PC-3 (cell line): ENCODE measurements around the gene ACTG1. TPM values are rescaled to one million over a fixed set of nuclear protein-coding genes. Genes with fewer than 3 reads are reported as not detected.

ENCODE experiments used
- ATAC-seq: fragments of 200-7000 bp; cut with Tn5 transposase; 2 replicates; pipeline ENCODE4 v1.9.1; 2020; ENCODE audit warnings: mild to moderate bottlenecking, moderate library complexity
- BruUV-seq: library from RNA; stranded (reverse); fragments of 400-500 nt; replicated peaks from 2 replicates; lab custom pipeline; 2021; lab: Mats Ljungman, UMichigan
- CTCF ChIA-PET: fragments of 300-600 bp; sonication (Branson Sonifier 250); formaldehyde crosslinking; loops from one replicate; lab custom pipeline; 2022; ENCODE audit warnings: antibody characterized with exemption; lab: Charles Lee
- POLR2A ChIA-PET: fragments of 300-600 bp; sonication (Branson Sonifier 250); formaldehyde crosslinking; loops from one replicate; lab custom pipeline; 2022; ENCODE audit warnings: antibody characterized with exemption; ENCODE audit not compliant: unreplicated experiment; lab: Charles Lee
- DNase-seq: peaks from one replicate; pipeline ENCODE4 v3.0.0-alpha.2; 2015
- H2AFZ ChIP-seq: fragments of 300-600 bp; sonication (generic); 2 replicates; pipeline ENCODE4 v1.6.0; 2016; ENCODE audit warnings: antibody characterized with exemption, low read length
- H3F3A ChIP-seq: fragments of 300-600 bp; sonication (generic); one replicate; pipeline ENCODE4 v1.6.0; 2017; ENCODE audit warnings: antibody characterized with exemption, low read length, control low read depth, mild to moderate bottlenecking; ENCODE audit not compliant: unreplicated experiment
- H3K27ac ChIP-seq: fragments of 300-600 bp; sonication (generic); 2 replicates; pipeline ENCODE4 v1.5.1; 2016; ENCODE audit warnings: mild to moderate bottlenecking, low read length
- H3K27me3 ChIP-seq: fragments of 300-600 bp; sonication (generic); 2 replicates; pipeline ENCODE4 v1.6.1; 2016; ENCODE audit warnings: low read length, mixed read lengths
- H3K36me3 ChIP-seq: fragments of 300-600 bp; sonication (generic); 2 replicates; pipeline ENCODE4 v1.6.1; 2016; ENCODE audit warnings: low read depth, mixed run types, low read length, mixed read lengths
- H3K4me1 ChIP-seq: fragments of 300-600 bp; sonication (generic); 2 replicates; pipeline ENCODE4 v1.5.1; 2016; ENCODE audit warnings: low read length; ENCODE audit not compliant: insufficient read depth
- H3K4me2 ChIP-seq: fragments of 300-600 bp; sonication (generic); 2 replicates; pipeline ENCODE4 v1.6.0; 2016; ENCODE audit warnings: low read length
- H3K4me3 ChIP-seq: fragments of 300-600 bp; sonication (generic); 2 replicates; pipeline ENCODE4 v1.5.1; 2016; ENCODE audit warnings: mild to moderate bottlenecking, low read length, mixed read lengths
- H3K79me2 ChIP-seq: fragments of 300-600 bp; sonication (generic); 2 replicates; pipeline ENCODE4 v1.6.1; 2017; ENCODE audit warnings: low read length, mixed read lengths
- H3K9ac ChIP-seq: fragments of 300-600 bp; sonication (generic); 2 replicates; pipeline ENCODE4 v1.6.0; 2016; ENCODE audit warnings: mild to moderate bottlenecking, low read length
- H3K9me2 ChIP-seq: fragments of 300-600 bp; sonication (generic); replicated peaks from 2 replicates; pipeline ENCODE4 v1.6.1; 2016; ENCODE audit warnings: mixed run types, low read length, mixed read lengths
- H3K9me3 ChIP-seq: fragments of 300-600 bp; sonication (generic); 2 replicates; pipeline ENCODE4 v1.6.1; 2016; ENCODE audit warnings: low read length, mixed read lengths
- H4K20me1 ChIP-seq: fragments of 300-600 bp; sonication (generic); 2 replicates; pipeline ENCODE4 v1.6.1; 2016; ENCODE audit warnings: low read length, mixed read lengths
- CTCF ChIP-seq: fragments of 300-600 bp; sonication (generic); conservative IDR thresholded peaks from 2 replicates; pipeline ENCODE4 v1.5.1; 2017; ENCODE audit warnings: antibody characterized with exemption, low read depth, mild to moderate bottlenecking, low read length
- EZH2 ChIP-seq: fragments of 300-600 bp; sonication (generic); IDR thresholded peaks from one replicate; pipeline ENCODE4 v1.6.1; 2017; ENCODE audit warnings: antibody characterized with exemption, mild to moderate bottlenecking, low read length; ENCODE audit not compliant: unreplicated experiment
- EZH2phosphoT487 ChIP-seq: fragments of 300-600 bp; sonication (generic); IDR thresholded peaks from 2 replicates; pipeline ENCODE4 v1.6.1; 2018; ENCODE audit warnings: mild to moderate bottlenecking, antibody characterized with exemption, low read length, borderline replicate concordance
- intact Hi-C: fragments of 100-400 bp; cut with micrococcal nuclease; formaldehyde crosslinking; loops from 2 replicates; pipeline ENCODE4 v1.9.0; 2023
- total RNA-seq: library from RNA; depleted of rRNA; stranded (reverse); fragments of >200 nt; gene quantifications from 2 replicates; pipeline ENCODE4 v1.2.3, GENCODE V29; 2014

ACTG1 gene
- total RNA-seq, 1 experiment from 2014 or later: 4,503 TPM

GRCh38 chr17:81513753-81514488, 1.3 kb upstream of the ACTG1 start:
- Histone ChIP-seq H3K27me3 (no peaks in the 10 kb centered on the region), H3K36me3 (peaks cover 29% of the 10 kb centered on the region), H3K4me3 (peak overlapping the region; percentile 79), H3K27ac (peak overlapping the region; percentile 88), H3K4me1 (peaks cover 46% of the 10 kb centered on the region), H2AFZ (peak overlapping the region; percentile 70), H4K20me1 (peaks cover 36% of the 10 kb centered on the region), H3K9ac (peak overlapping the region; percentile 85), H3K9me3 (no peaks in the 10 kb centered on the region), H3K4me2 (peak overlapping the region; percentile 96), H3K9me2 (no peaks in the 10 kb centered on the region), H3K79me2 (peaks cover 75% of the 10 kb centered on the region), H3F3A (peaks cover 19% of the 10 kb centered on the region)
- BruUV-seq: no TSS peak
- peak; percentile 16 for ATAC-seq
- ChIA-PET POLR2A (interaction anchor here (0.6 to 0.7 kb wide), 2 partner anchors 47 to 452 kb away, joined by 3 to 4 read pairs; no protein-coding TSS in a partner anchor), CTCF (no interaction called here)
- DNase-seq: peak; percentile 67
- TF ChIP-seq CTCF (no peak), EZH2 (no peak), EZH2phosphoT487 (no peak)
- intact Hi-C loops: loop anchor here (10.0 kb wide), 1 partner anchor 119 kb away; the partner anchor contains the start of gene BAHCC1

GRCh38 chr17:81513372-81513752, 763 bp upstream of the ACTG1 start:
- Histone ChIP-seq H3K9me3 (no peaks in the 10 kb centered on the region), H3K79me2 (peaks cover 76% of the 10 kb centered on the region), H3K36me3 (peaks cover 29% of the 10 kb centered on the region), H3K4me2 (peak overlapping the region; percentile 96), H3K27me3 (no peaks in the 10 kb centered on the region), H2AFZ (peak overlapping the region; percentile 70), H3K27ac (peak overlapping the region; percentile 88), H3F3A (peaks cover 22% of the 10 kb centered on the region), H3K9ac (peak overlapping the region; percentile 85), H3K4me1 (peaks cover 41% of the 10 kb centered on the region), H3K4me3 (peak overlapping the region; percentile 79), H3K9me2 (no peaks in the 10 kb centered on the region), H4K20me1 (peaks cover 39% of the 10 kb centered on the region)
- intact Hi-C loops: loop anchor here (10.0 kb wide), 1 partner anchor 119 kb away; the partner anchor contains the start of gene BAHCC1
- BruUV-seq: TSS peak; percentile 7
- ChIA-PET CTCF (no interaction called here), POLR2A (interaction anchor here (0.6 kb wide), 1 partner anchor 451 kb away, joined by 3 read pairs; no protein-coding TSS in a partner anchor)
- peak; percentile 12 for ATAC-seq
- TF ChIP-seq EZH2: no peak
- no peak for TF ChIP-seq CTCF
- TF ChIP-seq EZH2phosphoT487: no peak
- peak; percentile 66 for DNase-seq
